ENCODE data around the gene SLC22A31.
"Not testable (repeated sequence)": the region's sequence is repeated elsewhere in the genome, so short reads cannot be mapped to it uniquely, and the experiment has no call there.

The SLC22A31 gene

DNA sequence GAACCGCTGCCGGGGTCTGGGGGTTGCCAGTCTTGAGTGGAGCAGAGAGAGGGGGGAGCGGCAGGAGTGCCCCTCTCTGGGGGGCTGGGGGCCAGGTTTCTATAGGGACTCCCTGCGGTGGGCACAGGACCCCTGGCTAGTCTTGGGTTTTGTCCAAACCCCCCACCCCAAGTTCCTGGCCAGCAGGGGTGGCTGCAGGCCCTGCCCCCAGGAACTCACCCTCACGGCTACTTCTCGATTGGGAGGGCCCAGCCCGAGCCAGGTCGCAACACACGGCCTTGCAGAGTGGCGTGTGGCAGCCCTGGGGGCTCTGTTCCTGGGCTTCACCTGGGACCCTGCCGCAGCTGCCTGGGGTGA, 28.2 kb downstream of the SLC22A31 start:
- Mint-ChIP-seq H3K36me3 (ENCODE audit: low read depth) (no peaks in the 10 kb centered on the region), H3K27me3 (peaks cover 5% of the 10 kb centered on the region), H3K27ac (no peak overlapping the region), H3K4me1 (ENCODE audit: low read depth) (peaks cover 10% of the 10 kb centered on the region), H3K9me3 (no peaks in the 10 kb centered on the region), H3K4me3 (no peak overlapping the region)
- no peak for DNase-seq

GRCh38 chr16:89171216-89172170, 28.8 kb downstream of the SLC22A31 start, which contains the start of gene CDH15:
Gene CDH15, plus strand, starts transcription at chr16:89171748. Its CDS starts 84 bp downstream, at chr16:89171832.
- H3K4me1 Mint-ChIP-seq (ENCODE audit: low read depth), result peaks cover 10% of the 10 kb centered on the region
- no peaks in the 10 kb centered on the region for H3K9me3 Mint-ChIP-seq
- peaks cover 5% of the 10 kb centered on the region for H3K27me3 Mint-ChIP-seq
- H3K27ac Mint-ChIP-seq, result no peak within 1 kb of the TSS
- H3K4me3 Mint-ChIP-seq, result peak within 1 kb of the TSS; percentile 48
- no peaks in the 10 kb centered on the region for H3K36me3 Mint-ChIP-seq (ENCODE audit: low read depth)
- DNase-seq, result peak; percentile 97

DNA sequence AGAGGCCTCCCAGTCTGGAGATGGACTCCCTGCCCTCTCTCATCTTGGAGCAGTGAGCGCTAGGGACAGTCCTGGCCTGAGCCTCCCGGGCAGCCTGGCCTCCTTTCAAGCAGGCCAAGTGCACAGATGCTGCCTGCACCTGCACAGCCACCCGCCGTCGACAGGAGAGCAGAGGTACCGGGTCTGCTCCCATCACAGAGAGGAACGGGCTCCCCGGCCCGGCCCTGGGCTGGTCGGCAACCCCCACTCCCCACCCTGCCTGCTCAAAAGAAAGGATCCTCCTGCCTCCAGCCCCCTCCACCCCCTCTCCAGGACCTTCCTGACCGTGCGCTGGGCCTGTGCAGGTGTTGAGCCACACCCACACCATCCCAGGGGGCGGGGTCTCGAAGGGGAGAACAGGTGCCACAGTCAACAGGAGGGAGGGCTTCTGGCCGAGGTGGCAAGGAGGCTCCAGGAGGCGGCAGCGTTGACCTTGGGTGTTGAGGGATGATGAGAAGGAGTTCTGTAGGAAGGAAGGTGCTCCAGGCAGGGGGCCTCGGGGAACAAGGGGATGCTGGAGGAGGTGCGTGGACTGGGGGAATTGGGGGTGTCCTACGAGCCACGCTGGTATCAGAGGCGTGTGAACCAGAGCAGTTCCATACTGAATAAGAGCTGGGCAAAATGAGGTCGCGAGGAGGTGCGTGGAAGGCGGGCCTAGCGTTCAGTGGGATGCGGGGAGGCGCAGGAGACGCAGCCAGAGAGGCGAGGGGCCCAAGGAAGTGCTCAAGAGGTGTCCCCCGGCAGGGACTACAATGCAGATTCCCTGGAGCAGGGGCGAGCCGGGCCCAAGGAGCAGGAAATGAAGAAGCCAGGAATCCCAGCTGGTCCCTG, 29.8 kb downstream of the SLC22A31 start:
- H3K27me3 Mint-ChIP-seq, result peaks cover 5% of the 10 kb centered on the region
- no peaks in the 10 kb centered on the region for H3K36me3 Mint-ChIP-seq (ENCODE audit: low read depth)
- no peak for DNase-seq
- no peak overlapping the region for H3K27ac Mint-ChIP-seq
- H3K9me3 Mint-ChIP-seq, result no peaks in the 10 kb centered on the region
- peak overlapping the region; percentile 48 for H3K4me3 Mint-ChIP-seq
- H3K4me1 Mint-ChIP-seq (ENCODE audit: low read depth), result peaks cover 10% of the 10 kb centered on the region

GRCh38 chr16:89169778-89170177, 30.6 kb downstream of the SLC22A31 start:
- Mint-ChIP-seq H3K36me3 (ENCODE audit: low read depth) (no peaks in the 10 kb centered on the region), H3K4me3 (no peak overlapping the region), H3K9me3 (no peaks in the 10 kb centered on the region), H3K27me3 (peaks cover 5% of the 10 kb centered on the region), H3K27ac (no peak overlapping the region), H3K4me1 (ENCODE audit: low read depth) (peaks cover 10% of the 10 kb centered on the region)
- no peak for DNase-seq

DNA sequence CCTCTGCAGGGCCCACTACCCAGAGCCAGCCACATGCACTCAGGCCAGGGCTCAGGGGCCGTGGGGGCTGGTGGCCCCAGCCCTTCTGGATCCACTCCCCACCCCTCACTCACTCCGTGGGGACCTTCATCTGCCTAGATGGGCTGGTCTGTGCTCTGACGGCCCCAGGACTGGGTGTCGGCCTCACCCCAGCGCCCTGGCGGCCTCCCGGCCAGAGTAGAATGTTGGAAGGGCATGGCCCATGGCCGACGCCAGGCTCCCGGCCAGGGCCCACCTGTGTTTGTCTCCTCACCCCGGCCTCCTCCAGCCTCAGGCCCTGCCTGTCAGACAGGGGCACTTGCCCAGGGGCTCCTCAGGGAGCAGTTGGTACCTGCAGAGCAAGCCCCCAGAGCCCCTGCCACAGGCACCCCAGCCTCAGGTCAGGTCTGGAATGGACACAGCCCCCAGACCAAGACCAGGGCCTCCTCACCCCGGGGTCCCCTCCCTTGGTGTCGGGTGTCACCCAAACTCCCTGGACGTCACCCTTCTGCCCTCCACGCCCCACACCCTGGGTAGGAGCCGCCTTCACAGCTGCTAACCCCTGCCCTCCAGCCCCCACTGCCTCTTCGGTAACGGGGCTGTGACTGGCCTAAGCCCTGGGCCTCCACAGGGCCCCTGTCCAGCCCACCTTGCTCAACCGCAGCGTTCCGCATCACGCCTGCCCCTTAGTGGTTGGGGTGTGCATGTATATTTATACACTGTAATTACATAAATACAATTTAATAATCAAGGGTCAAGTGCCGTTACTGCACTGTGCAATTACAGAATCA, 31.8 kb downstream of the SLC22A31 start:
- peaks cover 5% of the 10 kb centered on the region for H3K27me3 Mint-ChIP-seq

DNA sequence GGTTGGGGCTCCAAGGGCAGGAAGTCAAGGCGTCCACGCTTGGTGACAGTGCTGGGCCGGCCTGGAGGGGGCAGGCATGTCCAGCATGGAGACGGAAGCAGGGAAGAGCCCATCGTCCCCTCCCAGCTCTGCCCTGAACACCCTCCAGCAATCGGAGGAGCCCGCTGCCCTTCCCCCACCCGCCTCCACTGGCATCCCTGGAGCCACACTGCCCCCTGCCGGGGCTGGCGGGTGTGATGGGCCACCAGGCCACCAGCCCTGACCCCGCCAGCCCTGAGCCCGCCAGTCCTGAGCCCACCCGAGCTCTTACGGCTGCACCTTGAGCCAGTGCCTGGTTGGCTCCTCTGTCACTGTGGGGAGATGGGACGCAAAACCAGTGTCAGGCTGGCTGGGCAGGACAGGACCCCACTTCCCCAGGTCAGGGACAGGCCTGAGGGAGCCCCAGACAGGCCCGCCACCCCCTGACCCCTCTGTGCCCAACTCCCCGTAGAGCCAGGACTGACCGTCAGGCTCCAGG, 32.9 kb downstream of the SLC22A31 start:
- peak; percentile 94 for DNase-seq
- Mint-ChIP-seq H3K9me3 (no peaks in the 10 kb centered on the region), H3K4me1 (ENCODE audit: low read depth) (peaks cover 10% of the 10 kb centered on the region), H3K4me3 (no peak overlapping the region), H3K27ac (no peak overlapping the region), H3K36me3 (ENCODE audit: low read depth) (no peaks in the 10 kb centered on the region), H3K27me3 (peaks cover 5% of the 10 kb centered on the region)

More for the DNA sequence above, 31.8 kb downstream of the SLC22A31 start:
- Mint-ChIP-seq H3K27ac (no peak overlapping the region), H3K36me3 (ENCODE audit: low read depth) (no peaks in the 10 kb centered on the region), H3K4me3 (no peak overlapping the region), H3K9me3 (no peaks in the 10 kb centered on the region), H3K4me1 (ENCODE audit: low read depth) (peaks cover 10% of the 10 kb centered on the region)
- DNase-seq, result no peak

DNA sequence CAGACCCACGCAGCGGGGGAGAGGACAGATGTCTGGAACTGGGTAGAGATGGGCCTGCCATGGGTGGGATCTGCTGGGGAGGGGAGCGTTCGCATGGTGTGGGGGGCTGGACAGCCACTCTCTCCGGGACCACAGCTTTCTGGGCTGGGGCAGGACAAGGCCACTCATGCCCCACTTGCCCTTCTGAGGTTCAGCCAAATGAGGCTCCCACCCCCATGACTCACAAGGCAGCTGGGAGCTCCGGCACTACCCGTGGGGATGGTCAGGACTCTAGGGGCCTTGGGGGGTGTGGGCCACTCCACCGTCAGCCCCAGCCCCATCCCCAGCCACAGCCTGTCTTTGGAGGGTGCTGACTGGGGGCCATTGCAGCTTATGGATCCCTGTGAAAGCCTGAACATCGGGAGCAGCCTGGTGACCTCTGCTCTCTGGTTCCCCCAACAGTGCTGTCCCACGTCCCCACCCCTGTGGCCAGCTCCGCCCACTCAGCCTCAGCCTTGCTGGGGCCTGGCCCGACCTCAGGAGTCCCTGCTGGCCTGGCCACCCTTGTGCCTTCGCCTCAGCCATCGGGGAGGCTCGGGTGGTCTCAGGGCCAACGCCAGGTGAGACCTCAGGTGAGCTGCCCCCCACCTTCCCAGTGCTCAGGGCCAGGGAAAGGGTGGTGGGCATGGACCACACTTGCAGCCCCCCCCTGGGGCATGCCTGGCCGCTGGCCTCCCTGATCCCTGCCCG, 33.5 kb downstream of the SLC22A31 start:
- Mint-ChIP-seq H3K4me1 (ENCODE audit: low read depth) (peaks cover 10% of the 10 kb centered on the region), H3K4me3 (no peak overlapping the region), H3K9me3 (no peaks in the 10 kb centered on the region), H3K27me3 (peaks cover 5% of the 10 kb centered on the region), H3K36me3 (ENCODE audit: low read depth) (no peaks in the 10 kb centered on the region), H3K27ac (no peak overlapping the region)
- DNase-seq, result no peak

- H3K4me1 Mint-ChIP-seq (ENCODE audit: low read depth); H3K36me3 Mint-ChIP-seq (ENCODE audit: low read depth); H3K27me3 Mint-ChIP-seq; H3K4me3 Mint-ChIP-seq; H3K9me3 Mint-ChIP-seq; DNase-seq; H3K27ac Mint-ChIP-seq: not testable (repeated sequence)
These were observed 34.7 kb downstream of the SLC22A31 start for GRCh38 chr16:89165681-89165979.

GRCh38 chr16:89164847-89165680, 35.3 kb downstream of the SLC22A31 start:
- H3K4me3 Mint-ChIP-seq, result no peak overlapping the region
- H3K27me3 Mint-ChIP-seq, result no peaks in the 10 kb centered on the region
- no peak for DNase-seq
- no peak overlapping the region for H3K27ac Mint-ChIP-seq
- no peaks in the 10 kb centered on the region for H3K36me3 Mint-ChIP-seq (ENCODE audit: low read depth)
- peaks cover 2% of the 10 kb centered on the region for H3K4me1 Mint-ChIP-seq (ENCODE audit: low read depth)
- H3K9me3 Mint-ChIP-seq, result no peaks in the 10 kb centered on the region

GRCh38 chr16:89164436-89164835, 35.9 kb downstream of the SLC22A31 start:
- Mint-ChIP-seq H3K27ac (no peak overlapping the region), H3K4me3 (no peak overlapping the region), H3K36me3 (ENCODE audit: low read depth) (no peaks in the 10 kb centered on the region), H3K4me1 (ENCODE audit: low read depth) (peaks cover 2% of the 10 kb centered on the region), H3K27me3 (no peaks in the 10 kb centered on the region), H3K9me3 (no peaks in the 10 kb centered on the region)
- DNase-seq, result no peak

DNA sequence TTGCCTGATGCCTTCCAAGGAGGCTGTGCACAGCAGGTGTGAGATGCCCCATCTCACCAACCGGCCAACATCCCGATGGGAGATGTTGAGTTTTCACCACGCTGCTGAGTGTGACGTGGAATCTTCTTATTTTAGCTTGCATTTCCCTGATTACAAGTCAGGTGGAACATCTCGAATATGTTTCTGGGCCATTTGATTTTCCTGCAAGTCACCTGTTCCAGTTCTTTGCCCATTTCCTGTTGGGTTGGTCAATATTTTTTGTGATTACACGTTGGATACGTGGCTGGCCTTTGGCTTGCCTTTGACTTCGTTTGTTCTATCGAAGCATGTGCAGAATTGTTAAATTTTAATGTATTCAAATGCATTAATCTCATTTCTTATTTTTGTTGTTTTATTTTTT, 37.0 kb downstream of the SLC22A31 start:
- DNase-seq, result no peak
- Mint-ChIP-seq H3K4me3 (no peak overlapping the region), H3K36me3 (ENCODE audit: low read depth) (no peaks in the 10 kb centered on the region), H3K27ac (no peak overlapping the region), H3K27me3 (no peaks in the 10 kb centered on the region), H3K9me3 (peaks cover 1% of the 10 kb centered on the region), H3K4me1 (ENCODE audit: low read depth) (peaks cover 2% of the 10 kb centered on the region)

GRCh38 chr16:89161763-89162713, 38.3 kb downstream of the SLC22A31 start:
- DNase-seq, result no peak
- Mint-ChIP-seq H3K27ac (no peak overlapping the region), H3K36me3 (ENCODE audit: low read depth) (no peaks in the 10 kb centered on the region), H3K27me3 (no peaks in the 10 kb centered on the region), H3K4me3 (no peak overlapping the region), H3K4me1 (ENCODE audit: low read depth) (no peaks in the 10 kb centered on the region), H3K9me3 (peaks cover 4% of the 10 kb centered on the region)

Data from activated T-cell treated with anti-CD3 and anti-CD28 coated beads, Interleukin-2, amount 50 U/mL, for 24 hours (primary cell).